T-helper 1 cell treated with Interleukin-12 subunit alpha and Interleukin-12 subunit beta and Interleukin-4 antibody, amounts not matched to agents 30 ng/mL and 1 ng/mL, for 36 hours (primary cell): ENCODE measurements around the gene MARF1. TPM values are rescaled to one million over a fixed set of nuclear protein-coding genes. Genes with fewer than 3 reads are reported as not detected.

Experiments used
- total RNA-seq: library from RNA; stranded (reverse); gene quantifications from 2 replicates; pipeline ENCODE4 v1.2.3, GENCODE V29; 2022

MARF1 gene
- total RNA-seq, 1 donor from 2014 or later = 85.5 TPM

Other genes with a start within 250 kb of the MARF1 start
- gene MPV17L, start 247.4 kb downstream of the MARF1 start, total RNA-seq = not detected in 2 replicates
- gene BMERB1, start 208.6 kb downstream of the MARF1 start, total RNA-seq = 5.9 and 6.9 TPM in 2 replicates
- gene NDE1, start 7.1 kb upstream of the MARF1 start, total RNA-seq = 121 and 126 TPM in 2 replicates
- not detected in 2 replicates for gene MYH11, start 213.9 kb upstream of the MARF1 start, total RNA-seq
- 43.7 and 46.5 TPM in 2 replicates for gene CEP20, start 245.4 kb upstream of the MARF1 start, total RNA-seq